PFSK-1 (cell line): ENCODE measurements around the gene SCAMP1.

Experiments
- FOXP2 ChIP-seq: optimal IDR thresholded peaks from 2 replicates; pipeline ENCODE3; 2011; ENCODE audit warnings: borderline replicate concordance, control low read depth, inconsistent platforms; ENCODE audit not compliant: insufficient read depth; ENCODE audit errors: extremely low read length, extremely low read depth
- POLR2AphosphoS5 ChIP-seq: IDR thresholded peaks from 2 replicates; pipeline ENCODE4 v1.6.1; 2012; ENCODE audit warnings: low read depth, mild to moderate bottlenecking, control low read depth, low read length, moderate library complexity
- SIN3A ChIP-seq: IDR thresholded peaks from 2 replicates; pipeline ENCODE4 v1.6.1; 2012; ENCODE audit warnings: mild to moderate bottlenecking, low read length, moderate library complexity, borderline replicate concordance; ENCODE audit not compliant: insufficient read depth
- TAF1 ChIP-seq: IDR thresholded peaks from 2 replicates; pipeline ENCODE4 v1.6.1; 2012; ENCODE audit warnings: low read length, control low read depth, borderline replicate concordance; ENCODE audit not compliant: insufficient read depth
- TF ChIP-seq, protein P1 (sequence below), 2 experiments: IDR thresholded peaks; 2 replicates each; pipeline versions ENCODE4 v1.6.1 to v1.8.0; 2011 to 2012; ENCODE audit warnings: low read depth in 2 of 2, low read length in 2 of 2, control low read depth in 1 of 2, inconsistent platforms in 1 of 2, mild to moderate bottlenecking in 1 of 2, moderate library complexity in 1 of 2; ENCODE audit not compliant: insufficient read depth in 1 of 2

Gene SCAMP1

DNA sequence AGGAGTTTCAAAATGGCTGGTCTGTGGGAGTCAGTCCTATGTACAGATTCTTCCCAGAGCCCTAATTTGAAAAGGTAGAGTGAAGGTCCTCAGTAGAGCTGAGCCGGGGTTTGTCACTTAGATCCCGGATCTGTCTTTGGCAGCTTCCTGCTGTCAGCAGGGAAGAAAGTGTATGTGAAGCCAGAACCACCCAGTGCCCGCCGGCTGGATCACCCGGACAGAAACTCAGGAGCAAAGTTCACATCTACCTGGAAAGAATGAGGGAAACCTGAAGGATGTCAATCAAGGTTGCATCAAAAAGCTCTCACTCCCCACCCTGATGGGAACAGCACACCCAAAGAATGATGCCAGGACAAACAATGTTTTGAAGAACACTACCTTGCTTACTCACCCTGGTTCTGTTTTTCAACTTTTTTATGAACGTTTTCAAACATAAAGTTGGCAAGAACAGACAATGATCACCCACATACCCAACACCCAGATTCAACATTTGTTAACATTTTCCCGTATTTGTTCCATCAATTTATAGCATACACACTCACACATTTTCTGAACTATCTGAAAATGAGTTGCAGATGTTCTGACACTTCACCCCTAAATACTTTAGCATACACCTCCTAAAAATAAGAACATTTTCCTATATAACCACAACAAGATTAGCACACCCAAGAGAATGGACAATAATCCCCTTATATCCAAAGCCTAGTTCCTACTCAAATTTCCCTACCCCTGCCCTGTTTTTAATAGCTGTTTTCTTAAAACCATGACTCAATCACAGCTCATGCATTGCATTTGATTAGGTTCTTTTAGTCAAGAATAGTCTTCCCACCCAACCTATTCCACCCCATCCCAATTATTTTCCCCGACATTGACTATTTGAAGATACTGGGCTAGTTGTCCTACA is 154.3 kb downstream of the SCAMP1 start:
- TF ChIP-seq TAF1 = no peak
- TF ChIP-seq FOXP2 = no peak
- TF ChIP-seq SIN3A = no peak
- no peak for TF ChIP-seq POLR2AphosphoS5

DNA sequence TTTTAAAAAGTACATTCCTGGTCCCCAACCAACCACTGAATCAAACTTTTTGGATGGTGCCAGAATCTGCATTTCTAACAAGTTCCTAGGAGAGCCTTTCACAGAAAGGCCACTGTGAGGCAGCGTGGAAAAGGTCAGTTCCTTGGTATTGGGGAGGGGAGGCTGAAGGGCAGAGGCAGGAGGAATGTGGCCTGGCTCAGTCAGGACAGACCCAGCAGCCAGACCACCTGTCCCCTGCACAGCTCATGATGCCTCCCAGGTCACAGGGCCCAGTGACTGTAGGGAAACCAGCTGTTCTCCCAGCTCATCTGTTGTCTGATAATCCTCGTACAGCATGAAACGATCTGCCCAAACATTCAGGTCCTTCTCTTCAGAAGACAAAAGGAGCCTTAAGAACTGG is 155.3 kb downstream of the SCAMP1 start:
- no peak for TF ChIP-seq POLR2AphosphoS5

DNA sequence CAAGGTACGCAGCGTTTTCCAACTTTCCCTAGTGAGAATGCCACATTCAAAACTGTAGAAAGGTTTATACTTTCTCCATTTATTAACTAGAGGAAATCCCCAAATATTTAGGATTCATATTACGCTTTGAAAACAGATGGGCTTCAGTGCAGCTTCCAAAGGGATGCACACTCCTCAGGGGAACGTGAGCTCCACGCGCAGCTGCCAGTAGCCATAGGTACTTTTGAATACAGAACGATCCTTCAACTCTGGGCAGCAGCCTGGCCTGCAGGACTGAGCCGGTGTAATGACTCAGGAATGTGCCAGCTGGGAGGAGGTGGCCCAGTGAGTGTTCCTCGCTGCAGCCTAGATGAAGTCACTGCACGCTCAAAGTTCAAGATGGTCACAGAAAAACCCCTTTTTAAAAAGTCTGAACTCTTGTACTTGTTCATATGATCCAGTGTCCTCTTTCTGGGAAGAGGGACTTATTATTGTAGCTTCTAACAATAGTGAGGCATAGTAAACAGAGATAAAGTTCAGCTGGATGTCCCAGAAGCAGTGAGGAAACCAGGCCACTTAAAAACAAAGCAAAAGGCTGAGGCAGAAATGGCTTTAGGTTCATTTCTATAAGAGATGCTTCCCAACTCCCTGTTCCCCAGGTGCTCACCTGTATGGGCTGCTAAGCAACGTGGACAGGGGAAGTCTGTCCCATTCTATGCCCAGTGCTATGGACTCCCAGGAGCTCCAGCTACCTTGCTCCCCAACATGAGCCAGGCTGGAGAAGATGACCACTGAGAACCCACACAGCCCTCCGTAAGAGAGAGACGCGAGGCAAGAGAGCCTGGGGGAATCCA is 158.2 kb downstream of the SCAMP1 start:
- TF ChIP-seq SIN3A (no peak), POLR2AphosphoS5 (no peak), TAF1 (no peak), FOXP2 (no peak)
- TF ChIP-seq, protein P1, sequence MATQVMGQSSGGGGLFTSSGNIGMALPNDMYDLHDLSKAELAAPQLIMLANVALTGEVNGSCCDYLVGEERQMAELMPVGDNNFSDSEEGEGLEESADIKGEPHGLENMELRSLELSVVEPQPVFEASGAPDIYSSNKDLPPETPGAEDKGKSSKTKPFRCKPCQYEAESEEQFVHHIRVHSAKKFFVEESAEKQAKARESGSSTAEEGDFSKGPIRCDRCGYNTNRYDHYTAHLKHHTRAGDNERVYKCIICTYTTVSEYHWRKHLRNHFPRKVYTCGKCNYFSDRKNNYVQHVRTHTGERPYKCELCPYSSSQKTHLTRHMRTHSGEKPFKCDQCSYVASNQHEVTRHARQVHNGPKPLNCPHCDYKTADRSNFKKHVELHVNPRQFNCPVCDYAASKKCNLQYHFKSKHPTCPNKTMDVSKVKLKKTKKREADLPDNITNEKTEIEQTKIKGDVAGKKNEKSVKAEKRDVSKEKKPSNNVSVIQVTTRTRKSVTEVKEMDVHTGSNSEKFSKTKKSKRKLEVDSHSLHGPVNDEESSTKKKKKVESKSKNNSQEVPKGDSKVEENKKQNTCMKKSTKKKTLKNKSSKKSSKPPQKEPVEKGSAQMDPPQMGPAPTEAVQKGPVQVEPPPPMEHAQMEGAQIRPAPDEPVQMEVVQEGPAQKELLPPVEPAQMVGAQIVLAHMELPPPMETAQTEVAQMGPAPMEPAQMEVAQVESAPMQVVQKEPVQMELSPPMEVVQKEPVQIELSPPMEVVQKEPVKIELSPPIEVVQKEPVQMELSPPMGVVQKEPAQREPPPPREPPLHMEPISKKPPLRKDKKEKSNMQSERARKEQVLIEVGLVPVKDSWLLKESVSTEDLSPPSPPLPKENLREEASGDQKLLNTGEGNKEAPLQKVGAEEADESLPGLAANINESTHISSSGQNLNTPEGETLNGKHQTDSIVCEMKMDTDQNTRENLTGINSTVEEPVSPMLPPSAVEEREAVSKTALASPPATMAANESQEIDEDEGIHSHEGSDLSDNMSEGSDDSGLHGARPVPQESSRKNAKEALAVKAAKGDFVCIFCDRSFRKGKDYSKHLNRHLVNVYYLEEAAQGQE (IDR thresholded peaks at IDR 0.05; ENCODE audit: insufficient read depth in 1 of 2, low read depth in 2 of 2, low read length in 2 of 2) = no peak

DNA sequence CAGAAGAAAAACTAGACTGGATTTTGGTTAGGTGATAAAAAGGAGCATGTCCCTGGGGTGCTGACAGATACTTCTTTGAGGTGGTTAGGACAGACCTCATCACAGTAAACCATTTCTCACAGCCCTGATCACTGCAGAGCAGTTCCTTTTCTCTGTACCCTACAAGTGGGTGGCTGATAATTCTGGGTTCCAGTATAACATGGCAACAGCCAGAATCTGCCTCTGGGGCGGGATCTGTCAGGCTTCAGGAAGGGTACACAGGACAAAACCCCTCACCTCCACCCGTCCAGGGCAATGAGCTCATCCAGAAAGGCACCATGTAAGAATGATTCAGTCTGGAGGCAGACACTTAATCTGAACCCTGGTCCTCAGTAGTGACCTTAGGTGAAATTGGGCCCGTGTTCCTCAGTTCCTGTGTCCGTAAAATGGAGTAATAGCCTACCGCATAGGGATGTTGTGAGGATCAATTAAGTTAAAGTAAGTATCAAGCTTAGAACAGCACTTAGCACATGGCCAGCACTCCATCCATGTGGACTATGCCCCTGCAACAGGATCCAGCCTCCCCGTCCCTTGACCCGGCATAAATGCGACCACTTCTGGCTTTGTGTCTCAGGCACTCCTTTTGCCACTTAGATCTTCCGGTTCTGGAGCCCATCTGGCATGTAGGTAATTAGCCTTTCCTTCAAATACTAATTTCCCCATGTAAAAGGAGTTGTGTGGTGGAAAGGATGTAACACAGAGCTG is 159.0 kb downstream of the SCAMP1 start:
- TF ChIP-seq, protein P1 (IDR thresholded peaks at IDR 0.05; ENCODE audit: insufficient read depth in 1 of 2, low read depth in 2 of 2, low read length in 2 of 2) = no peak
- no peak for TF ChIP-seq FOXP2
- TF ChIP-seq SIN3A = no peak
- TF ChIP-seq TAF1 = no peak
- no peak for TF ChIP-seq POLR2AphosphoS5

DNA sequence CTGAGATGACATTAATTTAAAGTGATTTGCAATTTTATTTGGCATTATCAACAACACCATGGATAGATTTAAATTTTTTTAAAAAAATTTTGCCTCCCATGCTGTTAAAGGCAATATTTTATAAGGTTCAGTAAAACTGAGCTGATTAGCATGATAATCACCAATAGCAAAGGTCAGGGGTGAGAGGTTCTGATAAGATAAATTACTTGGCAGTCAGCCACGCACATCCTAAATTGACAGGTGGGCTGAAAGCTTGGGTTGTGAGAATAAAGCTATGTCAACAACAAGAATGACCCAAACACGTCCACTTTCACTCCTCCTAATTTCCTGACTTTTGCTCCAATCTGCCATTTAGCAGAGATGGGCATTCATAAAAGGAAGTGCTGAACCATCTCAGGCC is 161.0 kb downstream of the SCAMP1 start:
- TF ChIP-seq SIN3A (no peak), POLR2AphosphoS5 (no peak), FOXP2 (no peak), TAF1 (no peak)
- TF ChIP-seq, protein P1 (IDR thresholded peaks at IDR 0.05; ENCODE audit: insufficient read depth in 1 of 2, low read depth in 2 of 2, low read length in 2 of 2) = no peak
